RWPE2 (cell line): Measurements from ENCODE around the gene CMIP.

Source experiments
- ATAC-seq: fragments of 200-7000 bp; cut with Tn5 transposase; 3 replicates; pipeline ENCODE4 v1.9.1; 2021; ENCODE audit warnings: low read depth
- DNase-seq: peaks from one replicate; pipeline ENCODE4 v3.0.0-alpha.2; 2020; ENCODE audit warnings: low spot score
- H3K27ac ChIP-seq: fragments of 450-650 bp; 2 replicates; pipeline ENCODE4 v1.5.1; 2017; ENCODE audit warnings: mild to moderate bottlenecking; ENCODE audit not compliant: poor library complexity, severe bottlenecking
- H3K27me3 ChIP-seq: fragments of 250-450 bp; sonication (Bioruptor Pico); 2 replicates; pipeline ENCODE4 v1.5.1; 2021; ENCODE audit warnings: mild to moderate bottlenecking, moderate library complexity; ENCODE audit not compliant: insufficient read depth, poor library complexity, severe bottlenecking
- H3K36me3 ChIP-seq: fragments of 250-450 bp; sonication (Bioruptor Pico); 2 replicates; pipeline ENCODE4 v1.5.1; 2020; ENCODE audit warnings: low read depth, mild to moderate bottlenecking, moderate library complexity
- H3K4me1 ChIP-seq: fragments of 250-450 bp; sonication (Bioruptor Pico); 2 replicates; pipeline ENCODE4 v1.5.1; 2021; ENCODE audit warnings: mild to moderate bottlenecking, moderate library complexity; ENCODE audit not compliant: insufficient read depth, poor library complexity, severe bottlenecking
- H3K4me3 ChIP-seq: fragments of 250-450 bp; sonication (Bioruptor Pico); 2 replicates; pipeline ENCODE4 v1.5.1; 2021; ENCODE audit warnings: mild to moderate bottlenecking, moderate library complexity; ENCODE audit not compliant: severe bottlenecking
- H3K9me3 ChIP-seq: fragments of 250-450 bp; sonication (Bioruptor Pico); 2 replicates; pipeline ENCODE4 v1.5.1; 2021; ENCODE audit warnings: mild to moderate bottlenecking, moderate library complexity; ENCODE audit not compliant: severe bottlenecking
- TF ChIP-seq, protein P1 (sequence below): fragments of 450-650 bp; IDR thresholded peaks from one replicate; pipeline ENCODE4 v1.5.1; 2017; ENCODE audit warnings: mild to moderate bottlenecking, moderate library complexity; ENCODE audit not compliant: poor library complexity, severe bottlenecking

The CMIP gene

DNA sequence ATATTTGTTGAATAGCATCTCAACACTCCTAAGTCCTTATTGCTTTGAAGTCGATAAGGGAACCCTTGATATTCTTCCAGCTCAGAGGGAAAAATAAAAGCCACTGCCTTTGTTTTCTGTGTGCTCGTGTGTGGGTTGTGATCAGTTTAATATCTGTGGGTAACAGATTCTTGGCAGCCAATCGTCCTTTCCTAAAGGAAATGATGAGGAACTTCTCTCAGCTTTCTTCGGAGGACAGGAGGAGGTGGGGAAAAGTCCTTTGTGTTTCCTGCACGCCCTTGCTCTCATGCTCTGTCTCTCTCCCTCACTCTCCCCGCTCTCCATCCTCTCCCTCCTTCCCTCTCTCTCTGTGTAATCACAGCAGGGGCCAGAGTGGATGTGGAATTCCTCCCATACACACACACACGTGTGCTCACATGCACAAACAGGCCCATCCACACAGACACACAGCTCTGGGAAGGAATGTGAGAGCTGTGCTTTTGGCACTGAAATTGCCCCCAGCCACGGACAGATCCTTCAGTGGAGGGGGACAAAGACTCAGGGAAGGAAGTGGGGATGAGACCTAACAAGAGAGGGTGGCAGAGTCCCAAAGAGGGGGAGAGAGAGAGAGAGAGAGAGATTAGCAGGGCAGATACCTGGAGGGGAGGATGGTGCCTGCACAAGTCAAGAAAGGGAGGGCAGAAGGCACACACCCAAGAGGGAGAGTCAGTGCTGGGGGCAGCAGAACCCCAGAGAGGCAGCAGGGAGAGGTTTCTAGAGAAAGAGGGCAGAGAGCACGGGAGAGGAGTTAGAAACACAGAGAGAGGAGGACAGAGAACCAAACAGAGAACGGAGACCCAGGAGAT is 250.9 kb downstream of the CMIP start:
- no peak overlapping the region for H3K4me3 ChIP-seq
- ATAC-seq (peak; percentile 4; the same call in 1 of the 3 replicates), DNase-seq (no peak)
- peak overlapping the region; percentile 32 for H3K27ac ChIP-seq
- peaks cover 84% of the 10 kb centered on the region for H3K36me3 ChIP-seq
- TF ChIP-seq, protein P1, sequence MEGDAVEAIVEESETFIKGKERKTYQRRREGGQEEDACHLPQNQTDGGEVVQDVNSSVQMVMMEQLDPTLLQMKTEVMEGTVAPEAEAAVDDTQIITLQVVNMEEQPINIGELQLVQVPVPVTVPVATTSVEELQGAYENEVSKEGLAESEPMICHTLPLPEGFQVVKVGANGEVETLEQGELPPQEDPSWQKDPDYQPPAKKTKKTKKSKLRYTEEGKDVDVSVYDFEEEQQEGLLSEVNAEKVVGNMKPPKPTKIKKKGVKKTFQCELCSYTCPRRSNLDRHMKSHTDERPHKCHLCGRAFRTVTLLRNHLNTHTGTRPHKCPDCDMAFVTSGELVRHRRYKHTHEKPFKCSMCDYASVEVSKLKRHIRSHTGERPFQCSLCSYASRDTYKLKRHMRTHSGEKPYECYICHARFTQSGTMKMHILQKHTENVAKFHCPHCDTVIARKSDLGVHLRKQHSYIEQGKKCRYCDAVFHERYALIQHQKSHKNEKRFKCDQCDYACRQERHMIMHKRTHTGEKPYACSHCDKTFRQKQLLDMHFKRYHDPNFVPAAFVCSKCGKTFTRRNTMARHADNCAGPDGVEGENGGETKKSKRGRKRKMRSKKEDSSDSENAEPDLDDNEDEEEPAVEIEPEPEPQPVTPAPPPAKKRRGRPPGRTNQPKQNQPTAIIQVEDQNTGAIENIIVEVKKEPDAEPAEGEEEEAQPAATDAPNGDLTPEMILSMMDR = no peak
- H3K9me3 ChIP-seq = no peaks in the 10 kb centered on the region
- no peaks in the 10 kb centered on the region for H3K4me1 ChIP-seq
- H3K27me3 ChIP-seq = no peaks in the 10 kb centered on the region

DNA sequence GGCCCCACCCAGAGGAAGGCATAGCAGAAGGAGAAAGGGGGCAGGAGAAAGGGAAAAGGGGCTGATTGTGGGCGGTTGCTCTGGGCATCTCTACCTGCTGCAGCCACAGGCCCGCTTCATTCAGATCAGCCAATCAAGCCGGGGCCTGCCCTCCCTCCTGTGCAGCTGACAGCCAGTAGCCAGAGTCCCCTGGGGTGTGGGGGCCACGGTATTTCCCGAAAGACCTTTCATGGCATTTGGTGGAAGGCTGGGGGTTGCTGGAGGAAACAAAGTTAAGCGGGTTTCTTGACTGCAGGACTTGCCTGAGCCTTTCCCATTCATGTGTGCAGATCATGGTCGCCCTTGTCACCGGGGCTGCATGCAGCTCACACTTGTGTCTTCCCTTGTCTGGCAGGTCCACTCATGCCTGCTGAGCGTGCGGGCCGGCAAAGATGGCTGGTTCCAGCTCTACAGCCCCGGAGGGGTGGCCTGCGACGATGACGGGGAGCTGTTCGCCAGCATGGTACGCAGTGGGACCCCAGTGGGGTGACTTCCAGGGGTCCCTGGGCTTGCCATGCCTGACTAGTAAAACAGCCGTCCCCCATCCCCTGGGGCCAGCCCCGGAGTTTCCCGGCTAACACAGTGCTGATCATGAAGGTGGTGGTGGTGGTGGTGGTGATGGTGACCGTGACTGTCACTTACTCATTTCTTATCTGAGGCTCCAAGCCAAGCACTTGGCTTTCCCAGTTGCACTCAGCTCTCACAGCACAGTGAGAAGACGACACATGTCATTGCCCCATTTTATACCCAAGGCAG is 251.8 kb downstream of the CMIP start:
- Histone ChIP-seq H3K36me3 (peaks cover 84% of the 10 kb centered on the region), H3K4me3 (no peak overlapping the region), H3K27ac (peak overlapping the region; percentile 32), H3K27me3 (no peaks in the 10 kb centered on the region), H3K4me1 (no peaks in the 10 kb centered on the region), H3K9me3 (no peaks in the 10 kb centered on the region)
- TF ChIP-seq, protein P1 = no peak
- ATAC-seq (no peak), DNase-seq (peak; percentile 65)

DNA sequence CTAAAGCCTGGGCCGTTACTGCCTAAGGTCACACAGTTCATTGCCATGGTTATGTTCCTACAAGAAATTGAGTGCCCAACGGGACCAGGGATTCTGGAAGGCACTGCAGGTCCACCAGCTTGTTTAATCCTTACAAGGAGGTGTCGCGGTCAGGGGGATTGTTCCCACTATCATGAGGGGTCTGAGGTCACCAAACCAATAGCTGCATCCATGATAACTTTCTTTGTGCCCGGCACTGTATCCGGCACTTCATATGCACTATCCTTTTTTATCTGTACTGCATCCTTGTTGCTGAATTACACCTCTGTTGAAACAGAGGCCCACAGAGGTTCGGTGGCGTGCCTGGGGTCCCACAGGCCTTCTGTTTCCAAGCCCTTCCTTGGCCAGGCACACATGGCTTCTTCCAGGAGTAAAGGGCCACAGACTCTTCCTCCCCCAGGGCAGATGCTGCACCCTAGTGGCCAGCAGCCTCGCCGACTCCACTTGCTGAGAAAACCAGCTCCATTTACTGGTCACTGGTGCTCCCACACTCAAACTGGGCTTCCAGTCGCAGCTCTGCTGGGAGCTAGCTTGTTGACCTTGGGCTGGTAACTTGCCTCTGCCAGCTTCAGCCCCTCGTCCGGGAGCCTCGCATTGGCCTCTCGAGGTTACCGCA is 252.5 kb downstream of the CMIP start:
- peak; percentile 51; the same call in 1 of the 3 replicates for ATAC-seq
- no peaks in the 10 kb centered on the region for H3K4me1 ChIP-seq
- H3K27ac ChIP-seq = no peak overlapping the region
- no peaks in the 10 kb centered on the region for H3K9me3 ChIP-seq
- no peak overlapping the region for H3K4me3 ChIP-seq
- peak; percentile 55 for DNase-seq
- H3K27me3 ChIP-seq = no peaks in the 10 kb centered on the region
- peaks cover 84% of the 10 kb centered on the region for H3K36me3 ChIP-seq
- TF ChIP-seq, protein P1 = peak; percentile 72

DNA sequence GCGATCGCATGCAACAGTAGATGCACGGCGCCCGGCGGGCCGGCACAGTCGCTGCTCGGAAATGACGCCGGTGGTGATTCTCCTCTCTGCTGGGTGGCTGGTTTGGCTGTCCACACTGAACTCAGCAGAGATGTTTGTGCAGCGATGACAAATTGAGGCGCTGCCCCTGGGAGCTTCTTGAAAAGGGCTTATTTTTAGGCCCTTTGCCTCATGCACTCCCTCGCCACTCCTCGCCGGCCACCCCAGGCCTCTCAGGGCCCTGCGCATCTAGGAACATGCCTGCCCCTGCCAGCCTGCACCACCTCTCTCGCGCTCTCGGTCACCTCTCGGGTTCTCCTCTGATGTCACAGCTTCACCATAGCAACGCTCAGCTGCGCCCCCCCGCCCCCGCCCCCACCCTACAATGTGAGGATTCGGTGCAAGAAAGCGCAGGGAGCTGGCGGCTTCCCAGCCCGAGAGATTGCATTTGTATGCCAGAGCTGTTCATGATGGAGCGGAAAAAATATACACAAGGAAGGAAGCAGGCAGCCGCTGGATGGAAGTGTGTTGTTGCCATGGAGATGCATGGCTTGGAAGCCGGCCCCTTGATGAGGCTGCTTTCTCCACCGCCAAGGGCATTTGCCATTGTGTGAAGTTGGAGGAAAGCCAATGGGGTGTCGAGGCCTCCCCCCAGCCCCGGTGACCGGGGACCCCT is 253.2 kb downstream of the CMIP start:
- Histone ChIP-seq H3K36me3 (peaks cover 84% of the 10 kb centered on the region), H3K4me3 (no peak overlapping the region), H3K27me3 (no peaks in the 10 kb centered on the region), H3K4me1 (no peaks in the 10 kb centered on the region), H3K27ac (no peak overlapping the region), H3K9me3 (no peaks in the 10 kb centered on the region)
- ATAC-seq (no peak), DNase-seq (peak; percentile 59)
- TF ChIP-seq, protein P1 = peak; percentile 47
